C4-2B (cell line): ENCODE results near the gene WNT6.

Source experiments
- H3K27ac ChIP-seq: fragments of 450-650 bp; 2 replicates; pipeline ENCODE4 v1.5.1; 2017
- CTCF ChIP-seq: fragments of 450-650 bp; conservative IDR thresholded peaks from 2 replicates; pipeline ENCODE4 v1.5.1; 2017; ENCODE audit warnings: mild to moderate bottlenecking
- ZFX ChIP-seq: fragments of 450-650 bp; IDR thresholded peaks from 2 replicates; pipeline ENCODE4 v1.6.1; 2017

Gene WNT6

DNA sequence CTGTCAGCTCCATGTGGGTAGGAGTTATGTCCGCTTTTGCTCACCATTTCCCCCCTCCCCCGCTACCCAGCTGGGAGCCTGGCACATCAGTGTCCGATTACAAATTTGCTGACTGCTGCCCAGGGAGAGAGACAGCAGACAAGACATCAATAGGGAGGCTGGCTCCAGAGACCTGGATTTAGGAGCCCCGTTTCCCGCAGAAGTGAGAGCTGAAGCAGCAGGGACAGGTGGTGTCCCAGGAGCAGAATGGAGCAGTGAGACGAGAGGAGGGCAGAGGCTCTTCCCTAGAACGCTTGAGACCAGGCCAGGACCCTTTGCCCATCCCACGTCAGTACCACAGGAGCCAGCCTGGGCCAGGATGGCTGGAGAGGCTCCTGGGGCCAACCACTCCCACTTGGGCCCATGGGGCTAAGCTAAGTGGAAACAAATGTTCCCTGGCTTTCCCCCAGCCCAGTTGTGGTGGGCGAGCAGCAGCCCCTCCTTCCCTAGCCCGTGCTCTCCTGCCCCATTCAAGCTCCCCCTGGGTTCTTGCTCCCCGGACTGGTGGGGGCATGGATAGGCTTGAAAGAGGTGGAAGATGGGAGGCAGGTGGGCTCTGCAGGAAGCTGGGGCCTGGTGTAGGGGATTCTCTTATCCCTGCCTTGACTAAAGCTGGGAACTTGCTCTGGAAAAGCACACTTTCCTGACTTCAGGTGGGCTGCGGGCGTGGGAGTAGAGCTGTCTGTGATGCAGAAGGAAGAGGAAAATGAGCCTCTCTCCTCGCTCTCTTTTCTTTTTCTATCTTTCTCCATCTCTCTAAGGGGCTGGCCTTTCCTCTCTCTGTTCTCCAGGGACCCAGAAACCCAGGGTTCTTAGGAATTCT lies 4.1 kb upstream of the WNT6 start:
- TF ChIP-seq ZFX (no peak), CTCF (no peak)
- no peak overlapping the region for H3K27ac ChIP-seq

DNA sequence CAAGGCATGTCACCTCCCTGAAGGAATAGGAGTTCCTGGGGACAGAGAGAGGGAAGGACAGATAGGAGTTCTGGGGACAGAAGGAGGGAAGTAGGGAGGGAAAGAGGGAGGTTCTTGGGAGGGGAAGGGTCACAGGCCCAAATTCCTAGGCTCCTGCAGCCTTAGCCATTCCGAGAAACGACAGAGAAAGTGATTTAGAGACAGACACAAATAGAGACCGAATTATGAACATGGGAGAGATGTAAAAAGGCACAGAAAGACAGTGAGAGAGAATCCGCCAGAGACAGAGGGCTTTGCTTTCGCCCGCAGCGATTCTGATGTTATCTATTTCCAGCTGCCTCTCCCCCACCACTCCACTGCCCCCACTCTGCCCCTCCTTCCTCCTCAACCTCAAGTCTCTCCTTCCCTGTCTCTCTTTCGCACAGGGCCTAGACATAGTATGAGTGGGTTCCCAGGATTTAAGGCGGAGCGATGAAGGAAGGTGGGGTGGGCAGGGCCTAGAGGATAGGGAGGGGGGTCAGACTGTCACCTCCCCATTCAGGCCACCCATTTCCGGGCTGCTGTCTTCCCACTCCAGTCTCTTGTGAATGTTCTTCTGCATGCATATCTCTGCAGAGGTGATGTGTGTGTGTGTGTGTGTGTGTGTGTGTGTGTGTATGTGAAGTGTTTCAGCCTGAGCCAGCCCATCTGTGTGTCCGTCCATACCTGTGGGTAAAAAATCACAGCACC lies 3.3 kb upstream of the WNT6 start:
- TF ChIP-seq CTCF, result no peak
- H3K27ac ChIP-seq, result no peak overlapping the region

- TF ChIP-seq ZFX (no peak), CTCF (no peak)
- no peak overlapping the region for H3K27ac ChIP-seq
These were observed 2.7 kb upstream of the WNT6 start for GRCh38 chr2:218856896-218857243.

DNA sequence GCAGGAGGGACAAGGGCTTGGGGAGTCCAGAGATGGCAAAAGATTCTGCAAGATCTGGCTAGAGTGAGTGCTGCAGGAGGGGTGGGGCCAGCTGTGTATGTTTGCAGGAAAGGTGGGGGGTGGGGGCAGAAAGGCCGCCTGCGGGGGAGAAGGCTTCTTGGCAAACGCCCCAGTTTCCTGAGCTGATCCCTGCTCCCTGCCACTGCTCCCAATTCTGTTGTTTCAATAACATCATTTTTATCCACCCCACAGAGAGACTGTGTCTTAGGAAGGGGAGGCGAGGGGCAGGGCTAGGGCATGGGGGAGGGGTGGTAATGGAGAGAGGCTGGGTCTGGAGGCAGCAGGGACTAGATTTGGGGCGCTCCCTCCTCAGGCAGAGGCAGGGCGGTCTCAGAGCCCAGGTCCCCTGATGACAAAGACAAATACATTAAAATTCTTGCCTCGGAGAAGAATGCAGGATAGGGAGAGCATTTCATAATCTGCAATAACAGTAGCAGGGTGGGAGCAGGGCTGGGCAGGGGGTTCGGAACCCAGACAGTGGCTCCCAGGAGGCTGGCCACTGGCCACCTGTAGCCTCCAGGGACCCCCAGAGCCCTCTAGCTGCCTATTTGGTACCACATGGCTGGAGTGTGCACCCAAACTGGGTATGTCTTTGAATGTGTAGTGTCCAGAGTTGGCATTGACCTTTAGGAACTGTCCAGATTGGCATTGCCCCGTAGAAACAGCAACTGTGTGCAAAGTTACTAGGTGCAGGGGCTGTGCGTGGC lies 2.1 kb upstream of the WNT6 start:
- H3K27ac ChIP-seq, result no peak overlapping the region
- TF ChIP-seq ZFX, result no peak
- TF ChIP-seq CTCF, result no peak

DNA sequence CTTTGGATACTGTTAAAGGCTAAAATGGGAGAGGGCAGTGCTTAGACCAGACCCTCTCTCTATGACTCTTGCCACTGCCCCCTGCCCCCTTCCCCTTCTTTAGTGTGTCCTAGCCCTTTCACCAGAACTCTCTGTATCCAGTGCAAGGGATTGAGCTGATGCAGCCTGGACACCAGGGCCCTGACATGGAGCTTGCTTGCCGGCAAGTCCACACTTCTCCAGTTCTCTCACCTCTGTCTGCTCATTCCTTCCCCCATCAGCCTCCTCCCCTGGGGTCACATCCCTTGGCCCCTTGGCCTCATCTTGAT lies 1.5 kb upstream of the WNT6 start:
- no peak overlapping the region for H3K27ac ChIP-seq
- no peak for TF ChIP-seq CTCF
- TF ChIP-seq ZFX, result no peak

DNA sequence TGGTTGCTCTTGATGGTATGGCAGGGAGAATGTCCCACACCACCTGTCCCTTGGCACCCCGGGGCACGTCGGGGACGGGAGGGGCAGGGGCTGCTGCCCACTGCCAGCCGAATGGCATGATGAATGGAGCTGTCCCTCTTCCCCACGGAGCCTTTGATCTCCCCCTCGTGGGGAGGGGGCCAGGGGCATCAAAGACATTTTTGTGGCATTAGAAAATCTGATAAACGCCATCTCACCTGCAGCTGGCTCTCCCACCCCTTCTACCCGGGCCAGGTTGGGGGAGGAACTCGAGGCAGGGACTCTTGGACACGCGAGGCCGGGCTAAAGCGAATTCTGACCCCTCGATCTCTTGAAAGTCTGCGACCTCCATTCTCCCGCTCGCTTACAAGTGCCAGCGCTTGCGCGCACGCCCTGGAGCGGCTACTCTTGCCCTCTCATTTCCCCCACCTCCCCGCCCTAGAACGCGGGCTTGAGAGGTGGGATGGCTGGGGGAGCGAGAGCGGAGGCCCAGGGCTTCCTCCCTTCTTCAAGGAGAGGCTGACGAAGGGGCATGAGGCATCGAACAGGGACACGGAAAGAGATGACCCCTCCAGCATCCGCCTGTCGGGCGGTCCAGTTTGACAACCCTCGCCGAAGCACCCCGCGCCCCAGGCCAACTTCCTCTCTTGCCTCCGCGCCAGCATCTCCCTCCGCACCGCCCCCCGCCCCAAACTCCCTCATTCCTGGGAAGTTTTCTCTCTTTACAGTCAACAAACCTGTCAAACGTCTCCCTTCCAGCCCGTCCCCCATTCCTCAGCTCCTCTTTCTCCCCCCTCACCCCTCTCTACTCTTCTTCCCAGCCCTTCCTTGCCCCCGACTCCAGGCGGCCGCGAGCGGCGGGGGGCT lies 692 bp upstream of the WNT6 start:
- H3K27ac ChIP-seq, result no peak overlapping the region
- TF ChIP-seq ZFX (no peak), CTCF (no peak)
